Left lung (tissue), 10 donors: Measurements from ENCODE around the gene PKNOX2. TPM values are rescaled to one million over a fixed set of nuclear protein-coding genes. Genes with fewer than 3 reads are reported as not detected.

ENCODE experiments used
- ATAC-seq: fragments of 200-7000 bp; cut with Tn5 transposase; one replicate; pipeline ENCODE4 v1.9.1; 2020; ENCODE audit warnings: moderate library complexity
- DNase-seq, 4 donors: peaks; one replicate each; pipeline ENCODE4 v3.0.0-alpha.2; 2013 to 2020
- H3K27ac ChIP-seq, 2 donors: fragments of 200-600 bp; sonication (generic) in 1 of 2; one replicate each; pipeline versions ENCODE4 v1.5.0 to v1.8.0; 2020 to 2021
- H3K27me3 ChIP-seq, 2 donors: fragments of 200-600 bp; sonication (generic) in 1 of 2; one replicate each; pipeline versions ENCODE4 v1.5.0 to v1.8.0; 2020 to 2021
- H3K36me3 ChIP-seq, 2 donors: fragments of 200-600 bp; sonication (generic) in 1 of 2; one replicate each; pipeline versions ENCODE4 v1.5.0 to v1.8.0; 2020 to 2021
- H3K4me1 ChIP-seq, 2 donors: fragments of 200-600 bp; one replicate each; pipeline ENCODE4 v1.8.0; 2021
- H3K4me3 ChIP-seq, 2 donors: fragments of 200-600 bp; sonication (generic) in 1 of 2; one replicate each; pipeline versions ENCODE4 v1.5.0 to v1.8.0; 2020 to 2021; ENCODE audit warnings: mild to moderate bottlenecking in 1 of 2
- H3K9me3 ChIP-seq, 2 donors: fragments of 200-600 bp; sonication (generic) in 1 of 2; one replicate each; pipeline versions ENCODE4 v1.5.0 to v1.8.0; 2020 to 2021
- CTCF ChIP-seq, 2 donors: fragments of 200-600 bp; sonication (generic) in 1 of 2; IDR thresholded peaks; one replicate each; pipeline versions ENCODE4 v1.5.0 to v1.8.0; 2021; ENCODE audit warnings: antibody characterized with exemption in 2 of 2
- intact Hi-C, 2 donors: fragments of 100-400 bp; cut with DNase I; formaldehyde crosslinking; loops; one replicate each; pipeline versions ENCODE4 v1.11.2 to v1.14.2; 2022
- polyA plus RNA-seq, 6 donors: library from polyadenylated mRNA; unstranded; fragments of 120-200 nt; gene quantifications; one replicate each; pipeline ENCODE4 v1.2.1, GENCODE V29; 2013; ENCODE audit not compliant: insufficient read length in 6 of 6
- total RNA-seq, 2 donors: library from RNA; stranded (reverse); fragmentation: NEBNext Ultra II Directional; extraction: Animal tissue kit (Norgen Biotek cat#: 25700); gene quantifications; one replicate each; pipeline ENCODE4 v1.2.1, GENCODE V29; 2021
- donor health status: DM: no; HTN: yes; CAD: no.
- donor health status: DM: no; HTN: no; CAD: no.

The PKNOX2 gene
- total and polyA plus RNA-seq, 8 donors: 6.7 to 18.9 (median 16.7) TPM

GRCh38 chr11:125170001-125170509 is 5.5 kb downstream of the PKNOX2 start:
- peak; percentile 15 for ATAC-seq
- no peak overlapping the region for H3K4me3 ChIP-seq
- H3K36me3 ChIP-seq: no peaks in the 10 kb centered on the region
- no peaks in the 10 kb centered on the region for H3K9me3 ChIP-seq
- H3K27ac ChIP-seq: peak overlapping the region; percentile 33 to 70
- peak in 1 of 4 donors; percentile 23 for DNase-seq
- peaks cover 27 to 77% of the 10 kb centered on the region in 2 donors for H3K27me3 ChIP-seq
- peaks cover 0 to 18% of the 10 kb centered on the region in 2 donors for H3K4me1 ChIP-seq
- intact Hi-C loops: no loop called here
- TF ChIP-seq CTCF (IDR thresholded peaks at IDR 0.05): no peak

GRCh38 chr11:125170510-125171031 is 6.0 kb downstream of the PKNOX2 start:
- Histone ChIP-seq H3K4me1 (peaks cover 0 to 13% of the 10 kb centered on the region in 2 donors), H3K36me3 (no peaks in the 10 kb centered on the region), H3K9me3 (no peaks in the 10 kb centered on the region), H3K4me3 (no peak overlapping the region), H3K27ac (peak overlapping the region; percentile 33 to 70), H3K27me3 (peaks cover 27 to 76% of the 10 kb centered on the region in 2 donors)
- intact Hi-C loops: no loop called here
- DNase-seq (peak in 2 of 4 donors; percentile 72 to 87), ATAC-seq (peak; percentile 8)
- TF ChIP-seq CTCF (IDR thresholded peaks at IDR 0.05): no peak

- Histone ChIP-seq H3K27me3 (peaks cover 15 to 76% of the 10 kb centered on the region in 2 donors), H3K4me3 (no peak overlapping the region), H3K27ac (no peak overlapping the region), H3K36me3 (no peaks in the 10 kb centered on the region), H3K4me1 (no peaks in the 10 kb centered on the region), H3K9me3 (no peaks in the 10 kb centered on the region)
- ATAC-seq (no peak), DNase-seq (no peak)
- intact Hi-C loops: no loop called here
- no peak for TF ChIP-seq CTCF (IDR thresholded peaks at IDR 0.05)
Observed at GRCh38 chr11:125171974-125172373, 7.4 kb downstream of the PKNOX2 start.

- TF ChIP-seq CTCF (IDR thresholded peaks at IDR 0.05): no peak
Observed at GRCh38 chr11:125173027-125173426, 8.5 kb downstream of the PKNOX2 start.

GRCh38 chr11:125173556-125173955 is 9.0 kb downstream of the PKNOX2 start:
- no peak for TF ChIP-seq CTCF (IDR thresholded peaks at IDR 0.05)
- no peak overlapping the region for H3K27ac ChIP-seq
- peaks cover 3 to 67% of the 10 kb centered on the region in 2 donors for H3K27me3 ChIP-seq
- no peak overlapping the region for H3K4me3 ChIP-seq
- H3K36me3 ChIP-seq: no peaks in the 10 kb centered on the region
- ATAC-seq (no peak), DNase-seq (no peak)
- H3K9me3 ChIP-seq: no peaks in the 10 kb centered on the region
- intact Hi-C loops: no loop called here
- H3K4me1 ChIP-seq: no peaks in the 10 kb centered on the region

More at GRCh38 chr11:125173027-125173426, 8.5 kb downstream of the PKNOX2 start:
- Histone ChIP-seq H3K27me3 (peaks cover 7 to 72% of the 10 kb centered on the region in 2 donors), H3K36me3 (no peaks in the 10 kb centered on the region), H3K4me3 (no peak overlapping the region), H3K4me1 (no peaks in the 10 kb centered on the region), H3K27ac (no peak overlapping the region), H3K9me3 (no peaks in the 10 kb centered on the region)
- intact Hi-C loops: no loop called here
- DNase-seq (no peak), ATAC-seq (no peak)
